ENCODE measurements around the gene LAMB3. TPM values are rescaled to one million over a fixed set of nuclear protein-coding genes. Genes with fewer than 3 reads are reported as not detected.

LAMB3 gene
- polyA plus RNA-seq, 1 donor from 2014 or later, result 5.8 TPM

- H3F3A ChIP-seq (ENCODE audit: insufficient read depth, low read length, poor library complexity, severe bottlenecking), result no peaks in the 10 kb centered on the region
- no peaks in the 10 kb centered on the region for H3K9me3 ChIP-seq (ENCODE audit: low read length)
- no peak overlapping the region for H2AFZ ChIP-seq (ENCODE audit: low read depth, low read length)
- no peak overlapping the region for H3K4me2 ChIP-seq (ENCODE audit: low read length)
- no peak overlapping the region for H3K4me3 ChIP-seq (ENCODE audit: low read length)
- no peaks in the 10 kb centered on the region for H3K36me3 ChIP-seq (ENCODE audit: insufficient read depth, low read length)
- no peak overlapping the region for H3K27ac ChIP-seq (ENCODE audit: low read length)
- no peak overlapping the region for H3K9ac ChIP-seq (ENCODE audit: low read length)
- no peaks in the 10 kb centered on the region for H3K79me2 ChIP-seq (replicated peaks; ENCODE audit: insufficient read depth, low read length)
- H4K20me1 ChIP-seq (ENCODE audit: insufficient read depth), result no peaks in the 10 kb centered on the region
- TF ChIP-seq MXI1 (conservative IDR thresholded peaks at IDR 0.05; ENCODE audit: poor library complexity, severe bottlenecking) (no peak), POLR2AphosphoS5 (IDR thresholded peaks at IDR 0.05) (no peak), TAF1 (IDR thresholded peaks at IDR 0.05; ENCODE audit: low read depth) (no peak), REST (IDR thresholded peaks at IDR 0.05; ENCODE audit: borderline replicate concordance) (no peak), EZH2 (IDR thresholded peaks at IDR 0.05; ENCODE audit: borderline replicate concordance, insufficient read depth, low read length, poor library complexity, severe bottlenecking) (no peak)
- peaks cover 4% of the 10 kb centered on the region for H3K27me3 ChIP-seq (ENCODE audit: insufficient read depth, low read depth, low read length)
- H3K9me2 ChIP-seq (ENCODE audit: insufficient read depth, low read length), result no peaks in the 10 kb centered on the region
These were observed 39.0 kb upstream of the LAMB3 start for GRCh38 chr1:209691237-209691636.

- H3K4me2 ChIP-seq (ENCODE audit: low read length), result no peak overlapping the region
- H2AFZ ChIP-seq (ENCODE audit: low read depth, low read length), result no peak overlapping the region
These were observed 37.3 kb upstream of the LAMB3 start for GRCh38 chr1:209689477-209689876.

More at GRCh38 chr1:209689477-209689876, 37.3 kb upstream of the LAMB3 start:
- Histone ChIP-seq H3F3A (ENCODE audit: insufficient read depth, low read length, poor library complexity, severe bottlenecking) (no peaks in the 10 kb centered on the region), H3K79me2 (replicated peaks; ENCODE audit: insufficient read depth, low read length) (no peaks in the 10 kb centered on the region), H4K20me1 (ENCODE audit: insufficient read depth) (no peaks in the 10 kb centered on the region), H3K27ac (ENCODE audit: low read length) (no peak overlapping the region), H3K9me3 (ENCODE audit: low read length) (no peaks in the 10 kb centered on the region), H3K9me2 (ENCODE audit: insufficient read depth, low read length) (no peaks in the 10 kb centered on the region), H3K27me3 (ENCODE audit: insufficient read depth, low read depth, low read length) (peaks cover 4% of the 10 kb centered on the region), H3K36me3 (ENCODE audit: insufficient read depth, low read length) (no peaks in the 10 kb centered on the region), H3K4me3 (ENCODE audit: low read length) (no peak overlapping the region), H3K9ac (ENCODE audit: low read length) (no peak overlapping the region)
- no peak for TF ChIP-seq CTCF (IDR thresholded peaks at IDR 0.05; ENCODE audit: poor library complexity, severe bottlenecking)
- TF ChIP-seq REST (IDR thresholded peaks at IDR 0.05; ENCODE audit: borderline replicate concordance), result no peak
- TF ChIP-seq EP300 (conservative IDR thresholded peaks at IDR 0.05; ENCODE audit: poor library complexity, severe bottlenecking), result no peak
- no peak for TF ChIP-seq SMC3 (conservative IDR thresholded peaks at IDR 0.05; ENCODE audit: poor library complexity)
- TF ChIP-seq MXI1 (conservative IDR thresholded peaks at IDR 0.05; ENCODE audit: poor library complexity, severe bottlenecking), result no peak
- no peak for TF ChIP-seq RAD21 (conservative IDR thresholded peaks at IDR 0.05)
- no peak for TF ChIP-seq TAF1 (IDR thresholded peaks at IDR 0.05; ENCODE audit: low read depth)
- TF ChIP-seq EZH2 (IDR thresholded peaks at IDR 0.05; ENCODE audit: borderline replicate concordance, insufficient read depth, low read length, poor library complexity, severe bottlenecking), result no peak
- no peak for TF ChIP-seq POLR2AphosphoS5 (IDR thresholded peaks at IDR 0.05)
